A549 (cell line): ENCODE results near the gene SH3TC2. TPM values are rescaled to one million over a fixed set of nuclear protein-coding genes. Genes with fewer than 3 reads are reported as not detected.

ENCODE experiments used
- ATAC-seq, 2 experiments: fragments of 200-7000 bp in 1 of 2; fragments of >200 bp in 1 of 2; cut with Nextera tagmentation in 1 of 2; cut with Tn5 transposase in 1 of 2; 3 replicates each; pipeline versions ENCODE4 v1.8.0 to v1.9.1; 2018 to 2020; ENCODE audit warnings: mild to moderate bottlenecking in 1 of 2, moderate library complexity in 1 of 2
- CTCF ChIA-PET: fragments of 300-600 bp; sonication (Branson Sonifier 250); formaldehyde crosslinking; extraction: SDS; loops from one replicate; lab custom pipeline; 2021; ENCODE audit warnings: antibody characterized with exemption, inconsistent platforms; lab: Yijun Ruan, JAX
- POLR2A ChIA-PET: fragments of 350-600 bp; formaldehyde crosslinking; extraction: SDS; loops from one replicate; lab custom pipeline; 2021; ENCODE audit warnings: antibody characterized with exemption, inconsistent platforms; lab: Yijun Ruan, JAX
- DNase-seq, 2 experiments: peaks; one replicate each; pipeline versions ENCODE4 v3.0.0 to v3.0.0-alpha.2; 2011 to 2016; ENCODE audit warnings: low read depth in 1 of 2, low spot score in 1 of 2
- FAIRE-seq: peaks from 2 replicates; lab custom pipeline; 2011; peaks lifted over from hg19 to GRCh38; lab: Jason Lieb, UNC
- H3K27ac ChIP-seq, 2 experiments: fragments of >200 bp; sonication (Bioruptor Twin); formaldehyde crosslinking; 3 replicates each; pipeline ENCODE4 v1.5.1; 2016 to 2017
- H3K4me1 ChIP-seq: fragments of >200 bp; sonication (Bioruptor Twin); formaldehyde crosslinking; 3 replicates; pipeline ENCODE4 v1.6.1; 2016
- H3K4me2 ChIP-seq: fragments of >200 bp; sonication (Bioruptor Twin); formaldehyde crosslinking; 3 replicates; pipeline ENCODE4 v1.6.1; 2016
- H3K4me3 ChIP-seq: fragments of >200 bp; sonication (Bioruptor Twin); formaldehyde crosslinking; 3 replicates; pipeline ENCODE4 v1.5.1; 2016
- H3K9me3 ChIP-seq: fragments of >200 bp; sonication (Bioruptor Twin); formaldehyde crosslinking; 3 replicates; pipeline ENCODE4 v1.6.1; 2016
- CBX8 ChIP-seq: fragments of 200-600 bp; sonication (generic); IDR thresholded peaks from 2 replicates; pipeline ENCODE4 v1.6.1; 2016
- CEBPB ChIP-seq, 2 experiments: fragments of >200 bp in 1 of 2; sonication (Bioruptor Twin) in 1 of 2; formaldehyde crosslinking in 1 of 2; IDR thresholded peaks; 2 replicates each; pipeline ENCODE4 v1.6.1; 2012 to 2016
- CHD2 ChIP-seq: fragments of 150-350 bp; IDR thresholded peaks from 2 replicates; pipeline ENCODE4 v1.6.1; 2014; ENCODE audit warnings: low read length; ENCODE audit not compliant: partially characterized antibody
- CTCF ChIP-seq: fragments of >200 bp; sonication (Bioruptor Twin); formaldehyde crosslinking; IDR thresholded peaks from 3 replicates; pipeline ENCODE4 v1.5.1; 2016
- EP300 ChIP-seq, 2 experiments: fragments of >200 bp; sonication (Bioruptor Twin); formaldehyde crosslinking; IDR thresholded peaks; 2 replicates in 1 of 2; 3 replicates in 1 of 2; pipeline ENCODE4 v1.6.1; 2016 to 2017
- FOSL2 ChIP-seq, 2 experiments: fragments of 450-650 bp in 1 of 2; fragments of >200 bp in 1 of 2; sonication (Bioruptor Twin) in 1 of 2; formaldehyde crosslinking; IDR thresholded peaks; 2 replicates each; pipeline versions ENCODE4 v1.5.0 to v1.6.1; 2016 to 2020; ENCODE audit warnings: mild to moderate bottlenecking in 1 of 2, moderate library complexity in 1 of 2
- HDAC2 ChIP-seq: fragments of 200-600 bp; sonication (generic); IDR thresholded peaks from 2 replicates; pipeline ENCODE4 v1.6.1; 2016
- HES2 ChIP-seq: fragments of >200 bp; sonication (Bioruptor Twin); formaldehyde crosslinking; IDR thresholded peaks from 2 replicates; pipeline ENCODE4 v1.6.1; 2016
- HEYL ChIP-seq: fragments of 250-450 bp; sonication (Bioruptor Pico); IDR thresholded peaks from 2 replicates; pipeline ENCODE4 v1.8.0; 2021; ENCODE audit warnings: mild to moderate bottlenecking, moderate library complexity
- HOXA7 ChIP-seq: fragments of 250-450 bp; sonication (Bioruptor Pico); IDR thresholded peaks from 2 replicates; pipeline ENCODE4 v1.5.0; 2020; ENCODE audit warnings: mild to moderate bottlenecking, moderate library complexity
- HOXB5 ChIP-seq: fragments of 250-450 bp; sonication (Bioruptor Pico); IDR thresholded peaks from 2 replicates; pipeline ENCODE4 v1.5.0; 2020; ENCODE audit warnings: mild to moderate bottlenecking, moderate library complexity
- JUN ChIP-seq, 2 experiments: fragments of >200 bp; sonication (Bioruptor Twin); formaldehyde crosslinking; IDR thresholded peaks; 2 replicates in 1 of 2; 3 replicates in 1 of 2; pipeline ENCODE4 v1.6.1; 2016 to 2017
- JUNB ChIP-seq: fragments of >200 bp; sonication (Bioruptor Twin); formaldehyde crosslinking; IDR thresholded peaks from 2 replicates; pipeline ENCODE4 v1.6.1; 2016
- KDM5A ChIP-seq: fragments of 200-600 bp; sonication (generic); IDR thresholded peaks from 2 replicates; pipeline ENCODE4 v1.6.1; 2016; ENCODE audit warnings: antibody characterized with exemption, mild to moderate bottlenecking
- MAFK ChIP-seq: fragments of 450-650 bp; IDR thresholded peaks from 2 replicates; pipeline ENCODE4 v1.6.1; 2014; ENCODE audit not compliant: partially characterized antibody
- MAZ ChIP-seq: fragments of 150-350 bp; IDR thresholded peaks from 2 replicates; pipeline ENCODE4 v1.6.1; 2014; ENCODE audit warnings: antibody characterized with exemption, low read depth, low read length, borderline replicate concordance
- NFE2L2 ChIP-seq: fragments of 150-350 bp; conservative IDR thresholded peaks from 2 replicates; pipeline ENCODE4 v1.6.1; 2014; ENCODE audit warnings: low read length
- PHF8 ChIP-seq: fragments of 200-600 bp; sonication (generic); IDR thresholded peaks from 2 replicates; pipeline ENCODE4 v1.6.1; 2016; ENCODE audit warnings: low read depth, mild to moderate bottlenecking, antibody characterized with exemption, moderate library complexity, borderline replicate concordance
- RAD21 ChIP-seq, 2 experiments: fragments of >200 bp in 1 of 2; sonication (Bioruptor Twin) in 1 of 2; formaldehyde crosslinking in 1 of 2; IDR thresholded peaks in 1 of 2; conservative IDR thresholded peaks in 1 of 2; 2 replicates in 1 of 2; 3 replicates in 1 of 2; pipeline ENCODE4 v1.6.1; 2012 to 2018; ENCODE audit warnings: inconsistent platforms in 1 of 2
- RCOR1 ChIP-seq: fragments of 150-350 bp; IDR thresholded peaks from 2 replicates; pipeline ENCODE4 v1.6.1; 2014; ENCODE audit warnings: antibody characterized with exemption, low read length, low read depth
- RFX5 ChIP-seq: fragments of 450-650 bp; IDR thresholded peaks from 2 replicates; pipeline ENCODE4 v1.7.1; 2014; ENCODE audit warnings: antibody characterized with exemption, mild to moderate bottlenecking, moderate library complexity
- TP53 ChIP-seq: fragments of 250-450 bp; sonication (Bioruptor Pico); IDR thresholded peaks from 2 replicates; pipeline ENCODE4 v1.5.0; 2021; ENCODE audit warnings: mild to moderate bottlenecking, moderate library complexity
- ZC3H11A ChIP-seq: fragments of 450-650 bp; IDR thresholded peaks from 2 replicates; pipeline ENCODE4 v1.6.1; 2014; ENCODE audit warnings: antibody characterized with exemption, mild to moderate bottlenecking
- ZFP36 ChIP-seq: fragments of 450-650 bp; IDR thresholded peaks from 2 replicates; pipeline ENCODE4 v1.6.1; 2014; ENCODE audit warnings: borderline replicate concordance; ENCODE audit not compliant: partially characterized antibody
- ZNF302 ChIP-seq: fragments of 250-450 bp; sonication (Bioruptor Pico); IDR thresholded peaks from 2 replicates; pipeline ENCODE4 v1.9.0; 2021; ENCODE audit warnings: inconsistent platforms, mild to moderate bottlenecking, moderate library complexity
- WGBS: methylation state at CpG from one replicate; pipeline ENCODE4 v1.1.6; 2017; ENCODE audit errors: missing lambda C conversion rate; 5-methylcytosine and 5-hydroxymethylcytosine counted together
- polyA plus RNA-seq, 4 experiments: library from polyadenylated mRNA; depleted of rRNA in 3 of 4; stranded (reverse); fragments of >200 nt; fragmentation: RNase III in 1 of 4; extraction: RNeasy Plus Mini Kit Qiagen cat#74134 plus additional on column Dnase treatment in 1 of 4; gene quantifications; 2 replicates in 3 of 4; 3 replicates in 1 of 4; pipeline ENCODE4 v1.2.3, GENCODE V29; 2011 to 2017

Gene SH3TC2
- polyA plus RNA-seq, 2 of the 4 experiments (the other 2 are of a cell fraction), result 0.06 to 0.34 TPM

GRCh38 chr5:149099920-149100319 lies 37.1 kb upstream of the SH3TC2 start:
- peaks cover 24% of the 10 kb centered on the region; the same call in 2 of the 3 replicates for H3K9me3 ChIP-seq
- H3K4me2 ChIP-seq, result no peak overlapping the region
- no peak for DNase-seq
- TF ChIP-seq HES2, result no peak
- no peak for TF ChIP-seq HEYL
- no peak for TF ChIP-seq MAFK
- no peak for TF ChIP-seq CTCF
- no peak for TF ChIP-seq NFE2L2
- TF ChIP-seq PHF8, result no peak
- no peak for TF ChIP-seq TP53 (CRISPR knock-in tag)
- no peak for TF ChIP-seq FOSL2 (IDR thresholded peaks at IDR 0.05)
- no peak for TF ChIP-seq FOSL2 (CRISPR knock-in tag; IDR thresholded peaks at IDR 0.05)
- TF ChIP-seq, all 56 proteins: peak for 0
- Histone ChIP-seq H3K4me3 (no peak overlapping the region), H3K27ac (no peak overlapping the region), H3K4me1 (no peaks in the 10 kb centered on the region)
- FAIRE-seq (no peak), ATAC-seq (no peak)
- POLR2A ChIA-PET, result no interaction called here
- CTCF ChIA-PET, result interaction anchor here (1.2 to 1.6 kb wide), 2 partner anchors 15 to 369 kb away, joined by 3 to 5 read pairs; no protein-coding TSS in a partner anchor

- H3K27ac ChIP-seq, result no peak overlapping the region
- WGBS, result 38% methylated on average over 2 of the region's 2 CpGs
- ChIA-PET POLR2A (no interaction called here), CTCF (interaction anchor here (0.9 to 1.9 kb wide), 3 partner anchors 9 to 364 kb away, joined by 3 to 5 read pairs (median 4); no protein-coding TSS in a partner anchor)
- DNase-seq (no peak), ATAC-seq (no peak), FAIRE-seq (no peak)
- TF ChIP-seq RFX5 (no peak), MAZ (no peak), HDAC2 (no peak), PHF8 (no peak), CEBPB (IDR thresholded peaks at IDR 0.05) (no peak), EP300 (IDR thresholded peaks at IDR 0.05) (no peak), MAFK (no peak), JUN (IDR thresholded peaks at IDR 0.05) (no peak), CBX8 (no peak), RAD21 (conservative IDR thresholded peaks at IDR 0.05 in 1 of 2, IDR thresholded peaks at IDR 0.05 in 1 of 2) (no peak), ZNF302 (CRISPR knock-in tag) (no peak), ZFP36 (no peak)
- no peaks in the 10 kb centered on the region for H3K4me1 ChIP-seq
- no peak overlapping the region for H3K4me3 ChIP-seq
- H3K4me2 ChIP-seq, result no peak overlapping the region
- H3K9me3 ChIP-seq, result peaks cover 14% of the 10 kb centered on the region; the same call in 2 of the 3 replicates
These were observed 32.1 kb upstream of the SH3TC2 start for GRCh38 chr5:149094996-149095395.

GRCh38 chr5:149093625-149094024 lies 30.8 kb upstream of the SH3TC2 start:
- CTCF ChIA-PET, result no interaction called here
- no peak for DNase-seq
- WGBS, result 10% methylated on average over 2 of the region's 2 CpGs

GRCh38 chr5:149089796-149090195 lies 26.9 kb upstream of the SH3TC2 start:
- no peak for DNase-seq
- CTCF ChIA-PET, result interaction anchor here (2.9 kb wide), 1 partner anchor 359 kb away, joined by 8 read pairs; no protein-coding TSS in a partner anchor
- ATAC-seq, result no peak
- POLR2A ChIA-PET, result no interaction called here
- no peak overlapping the region for H3K4me2 ChIP-seq
- WGBS, result 2% methylated on average over 2 of the region's 2 CpGs
- no peaks in the 10 kb centered on the region for H3K9me3 ChIP-seq
- H3K4me1 ChIP-seq, result no peaks in the 10 kb centered on the region
- TF ChIP-seq JUNB (no peak), HOXA7 (CRISPR knock-in tag) (no peak), HES2 (no peak), MAZ (no peak), HOXB5 (CRISPR knock-in tag) (no peak), FOSL2 (IDR thresholded peaks at IDR 0.05) (no peak), FOSL2 (CRISPR knock-in tag; IDR thresholded peaks at IDR 0.05) (no peak), CHD2 (no peak), RCOR1 (no peak), ZC3H11A (no peak), KDM5A (no peak)
- H3K27ac ChIP-seq, result no peak overlapping the region
- H3K4me3 ChIP-seq, result no peak overlapping the region
- no peak for FAIRE-seq

More at GRCh38 chr5:149093625-149094024, 30.8 kb upstream of the SH3TC2 start:
- POLR2A ChIA-PET, result no interaction called here
- H3K27ac ChIP-seq, result no peak overlapping the region
- H3K4me2 ChIP-seq, result no peak overlapping the region
- TF ChIP-seq ZFP36 (no peak), MAZ (no peak)
- ATAC-seq, result no peak
- H3K4me1 ChIP-seq, result no peaks in the 10 kb centered on the region
- peaks cover 5% of the 10 kb centered on the region; the same call in 1 of the 3 replicates for H3K9me3 ChIP-seq
- no peak overlapping the region for H3K4me3 ChIP-seq
- FAIRE-seq, result no peak
